H9 (cell line): ENCODE results near the gene ZMAT5. TPM values are rescaled to one million over a fixed set of nuclear protein-coding genes. Genes with fewer than 3 reads are reported as not detected.

ENCODE experiments used
- DNase-seq: peaks from one replicate; pipeline ENCODE4 v3.0.0-alpha.2; 2017
- H2AFZ ChIP-seq: one replicate; pipeline ENCODE4 v1.6.1; 2013; ENCODE audit warnings: mild to moderate bottlenecking, low read length, control low read depth, moderate library complexity
- H2AK5ac ChIP-seq: 2 replicates; pipeline ENCODE4 v1.6.1; 2013; ENCODE audit warnings: low read length, control low read depth, mixed read lengths; ENCODE audit not compliant: insufficient read length
- H2BK120ac ChIP-seq: one replicate; pipeline ENCODE4 v1.6.1; 2013; ENCODE audit warnings: low read depth, mild to moderate bottlenecking, low read length, control low read depth, inconsistent platforms; ENCODE audit not compliant: poor library complexity, severe bottlenecking
- H2BK12ac ChIP-seq: 2 replicates; pipeline ENCODE4 v1.6.1; 2013; ENCODE audit warnings: low read length, control low read depth, mixed read lengths, low read depth; ENCODE audit not compliant: insufficient read length
- H2BK15ac ChIP-seq: 2 replicates; pipeline ENCODE4 v1.6.1; 2013; ENCODE audit warnings: low read depth, low read length, control low read depth
- H2BK20ac ChIP-seq: one replicate; pipeline ENCODE4 v1.6.1; 2013; ENCODE audit warnings: low read depth, mild to moderate bottlenecking, low read length, control low read depth, inconsistent platforms; ENCODE audit not compliant: poor library complexity, severe bottlenecking
- H2BK5ac ChIP-seq: 2 replicates; pipeline ENCODE4 v1.6.1; 2013; ENCODE audit warnings: low read length, control low read depth, mixed read lengths; ENCODE audit not compliant: insufficient read length
- H3K14ac ChIP-seq: 2 replicates; pipeline ENCODE4 v1.6.1; 2013; ENCODE audit warnings: low read length, control low read depth; ENCODE audit not compliant: insufficient read depth
- H3K18ac ChIP-seq: 2 replicates; pipeline ENCODE4 v1.6.1; 2013; ENCODE audit warnings: low read depth, mild to moderate bottlenecking, mixed read lengths, low read length, control low read depth; ENCODE audit not compliant: insufficient read length
- H3K23ac ChIP-seq: 2 replicates; pipeline ENCODE4 v1.6.1; 2013; ENCODE audit warnings: low read length, control low read depth, mixed read lengths, low read depth; ENCODE audit not compliant: insufficient read length
- H3K23me2 ChIP-seq: 2 replicates; pipeline ENCODE4 v1.6.1; 2013; ENCODE audit warnings: low read depth, mild to moderate bottlenecking, mixed read lengths, low read length, control low read depth; ENCODE audit not compliant: insufficient read length, poor library complexity, severe bottlenecking
- H3K27ac ChIP-seq: 2 replicates; pipeline ENCODE4 v1.5.1; 2013; ENCODE audit warnings: low read length, control low read depth, mixed read lengths, low read depth; ENCODE audit not compliant: insufficient read length
- H3K27me3 ChIP-seq: 2 replicates; pipeline ENCODE4 v1.6.1; 2013; ENCODE audit warnings: low read length, control low read depth, inconsistent platforms; ENCODE audit not compliant: insufficient read depth
- H3K4ac ChIP-seq: 2 replicates; pipeline ENCODE4 v1.6.1; 2013; ENCODE audit warnings: low read depth, mild to moderate bottlenecking, control low read depth, inconsistent platforms, low read length, moderate library complexity
- H3K4me1 ChIP-seq: 2 replicates; pipeline ENCODE4 v1.6.1; 2013; ENCODE audit warnings: low read length, control low read depth, inconsistent platforms; ENCODE audit not compliant: insufficient read depth
- H3K4me2 ChIP-seq: 2 replicates; pipeline ENCODE4 v1.6.1; 2013; ENCODE audit warnings: low read length, control low read depth, mixed read lengths; ENCODE audit not compliant: insufficient read length, insufficient read depth
- H3K56ac ChIP-seq: 2 replicates; pipeline ENCODE4 v1.6.1; 2013; ENCODE audit warnings: low read depth, mild to moderate bottlenecking, mixed read lengths, low read length, control low read depth; ENCODE audit not compliant: insufficient read length
- H3K79me1 ChIP-seq: 2 replicates; pipeline ENCODE4 v1.6.1; 2013; ENCODE audit warnings: low read depth, mild to moderate bottlenecking, moderate library complexity, low read length, control low read depth, inconsistent platforms; ENCODE audit not compliant: insufficient read depth, poor library complexity, severe bottlenecking
- H3K79me2 ChIP-seq: 2 replicates; pipeline ENCODE4 v1.6.1; 2013; ENCODE audit warnings: low read length, control low read depth, inconsistent platforms; ENCODE audit not compliant: insufficient read depth
- H3K9ac ChIP-seq: 2 replicates; pipeline ENCODE4 v1.6.1; 2013; ENCODE audit warnings: low read length, control low read depth, mixed read lengths; ENCODE audit not compliant: insufficient read length; ENCODE audit errors: extremely low read depth
- H3K9me3 ChIP-seq: one replicate; pipeline ENCODE4 v1.6.1; 2013; ENCODE audit warnings: low read depth, low read length, inconsistent platforms; ENCODE audit not compliant: control insufficient read depth
- H3T11ph ChIP-seq: one replicate; pipeline ENCODE4 v1.6.1; 2013; ENCODE audit warnings: mild to moderate bottlenecking, low read length, control low read depth, inconsistent platforms
- H4K20me1 ChIP-seq: one replicate; pipeline ENCODE4 v1.6.1; 2013; ENCODE audit not compliant: control insufficient read depth, insufficient read length, insufficient read depth
- H4K5ac ChIP-seq: 2 replicates; pipeline ENCODE4 v1.6.1; 2013; ENCODE audit warnings: low read depth, mild to moderate bottlenecking, mixed read lengths, low read length, control low read depth; ENCODE audit not compliant: insufficient read length
- H4K8ac ChIP-seq: replicated peaks from 2 replicates; pipeline ENCODE4 v1.6.1; 2013; ENCODE audit warnings: low read length, control low read depth, mixed read lengths, low read depth; ENCODE audit not compliant: insufficient read length
- H4K91ac ChIP-seq: 2 replicates; pipeline ENCODE4 v1.6.1; 2013; ENCODE audit warnings: low read depth, mild to moderate bottlenecking, moderate library complexity, mixed read lengths, low read length, control low read depth; ENCODE audit not compliant: insufficient read length
- H3K27ac Mint-ChIP-seq, 3 experiments: 2 replicates in 2 of 3; 3 replicates in 1 of 3; pipeline ENCODE4 v1.8.0; 2020 to 2021; ENCODE audit warnings: mixed read lengths in 3 of 3, mild to moderate bottlenecking in 1 of 3, moderate library complexity in 1 of 3
- H3K27me3 Mint-ChIP-seq: 2 replicates; pipeline ENCODE4 v1.8.0; 2021; ENCODE audit warnings: low read depth, mild to moderate bottlenecking, moderate library complexity, mixed read lengths
- H3K36me3 Mint-ChIP-seq, 3 experiments: 2 replicates in 2 of 3; 3 replicates in 1 of 3; pipeline ENCODE4 v1.8.0; 2020 to 2021; ENCODE audit warnings: low read depth in 3 of 3, mixed read lengths in 3 of 3; ENCODE audit not compliant: insufficient read depth in 1 of 3
- H3K4me1 Mint-ChIP-seq, 2 experiments: 2 replicates each; pipeline ENCODE4 v1.8.0; 2020; ENCODE audit warnings: mixed read lengths in 2 of 2
- H3K4me3 Mint-ChIP-seq, 2 experiments: 2 replicates in 1 of 2; 3 replicates in 1 of 2; pipeline ENCODE4 v1.8.0; 2020 to 2021; ENCODE audit warnings: mild to moderate bottlenecking in 2 of 2, mixed read lengths in 2 of 2, moderate library complexity in 1 of 2
- H3K9me3 Mint-ChIP-seq, 2 experiments: 2 replicates in 1 of 2; 3 replicates in 1 of 2; pipeline ENCODE4 v1.8.0; 2020; ENCODE audit warnings: mild to moderate bottlenecking in 2 of 2, mixed read lengths in 2 of 2, moderate library complexity in 1 of 2
- WGBS: extraction: QIAGEN DNeasy Blood & Tissue Kit; methylation state at CpG from one replicate; pipeline ENCODE4 v1.1.7; 2013; ENCODE audit warnings: missing lambda C conversion rate, low lambda C conversion rate, mixed read lengths; ENCODE audit not compliant: insufficient read length; ENCODE audit errors: extremely low coverage; 5-methylcytosine and 5-hydroxymethylcytosine counted together
- total RNA-seq: library from RNA; stranded (reverse); gene quantifications from 2 replicates; pipeline ENCODE4 v1.2.1, GENCODE V29; 2021
- TF ChIP-seq, protein P1 (sequence below): fragments of 200-600 bp; sonication (generic); conservative IDR thresholded peaks from 3 replicates; pipeline ENCODE4 v1.8.0; 2021; ENCODE audit warnings: antibody characterized with exemption, mild to moderate bottlenecking

Gene ZMAT5
- total RNA-seq, 1 experiment from 2014 or later, result 13.9 TPM

DNA sequence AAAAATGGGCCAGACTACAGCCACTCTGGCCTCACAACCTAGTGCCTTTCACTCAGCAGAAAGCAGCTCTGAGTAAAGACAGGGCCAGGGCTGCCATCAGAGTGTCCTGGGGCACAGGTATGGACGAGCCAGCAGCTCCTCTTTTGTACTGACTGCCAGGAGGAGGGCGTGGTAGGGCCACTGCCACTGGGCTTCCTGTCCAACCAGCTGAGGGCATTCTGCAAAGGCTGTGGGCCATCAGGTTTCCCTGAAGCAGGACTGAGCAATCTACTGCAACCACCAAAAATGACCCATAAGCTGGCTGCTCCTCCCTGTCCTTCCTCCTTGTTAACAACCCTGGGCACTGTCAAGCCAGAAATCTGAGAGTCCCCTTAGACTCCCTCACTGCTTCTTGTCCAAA is 38.2 kb upstream of the ZMAT5 start:
- Mint-ChIP-seq H3K4me1 (peaks cover 6 to 16% of the 10 kb centered on the region in 2 experiments), H3K4me3 (no peak overlapping the region), H3K36me3 (peaks cover 11 to 70% (median 29%) of the 10 kb centered on the region in 3 experiments; a peak in 6 of 7 replicates), H3K27ac (peak overlapping the region in 1 of 3 experiments; percentile 73; a peak in 2 of 7 replicates), H3K27me3 (no peaks in the 10 kb centered on the region), H3K9me3 (no peaks in the 10 kb centered on the region)
- Histone ChIP-seq H4K8ac (no peak overlapping the region), H3K27ac (no peak overlapping the region), H4K20me1 (no peaks in the 10 kb centered on the region), H3K4me1 (no peaks in the 10 kb centered on the region), H3K23me2 (no peaks in the 10 kb centered on the region), H2BK12ac (no peak overlapping the region), H4K5ac (no peak overlapping the region), H2BK20ac (no peak overlapping the region), H3K79me2 (no peaks in the 10 kb centered on the region), H3K9ac (no peak overlapping the region), H3K23ac (no peak overlapping the region), H3K18ac (no peak overlapping the region), H2BK15ac (no peak overlapping the region), H3K56ac (no peak overlapping the region), H2AFZ (no peak overlapping the region), H3K4ac (no peak overlapping the region), H2BK120ac (no peak overlapping the region), H3K9me3 (no peaks in the 10 kb centered on the region), H3K4me2 (no peak overlapping the region), H3K79me1 (no peaks in the 10 kb centered on the region), H3T11ph (no peak overlapping the region), H2BK5ac (no peak overlapping the region), H2AK5ac (no peak overlapping the region), H3K27me3 (no peaks in the 10 kb centered on the region), H3K14ac (no peak overlapping the region), H4K91ac (no peak overlapping the region)
- DNase-seq, result no peak
- TF ChIP-seq, protein P1, sequence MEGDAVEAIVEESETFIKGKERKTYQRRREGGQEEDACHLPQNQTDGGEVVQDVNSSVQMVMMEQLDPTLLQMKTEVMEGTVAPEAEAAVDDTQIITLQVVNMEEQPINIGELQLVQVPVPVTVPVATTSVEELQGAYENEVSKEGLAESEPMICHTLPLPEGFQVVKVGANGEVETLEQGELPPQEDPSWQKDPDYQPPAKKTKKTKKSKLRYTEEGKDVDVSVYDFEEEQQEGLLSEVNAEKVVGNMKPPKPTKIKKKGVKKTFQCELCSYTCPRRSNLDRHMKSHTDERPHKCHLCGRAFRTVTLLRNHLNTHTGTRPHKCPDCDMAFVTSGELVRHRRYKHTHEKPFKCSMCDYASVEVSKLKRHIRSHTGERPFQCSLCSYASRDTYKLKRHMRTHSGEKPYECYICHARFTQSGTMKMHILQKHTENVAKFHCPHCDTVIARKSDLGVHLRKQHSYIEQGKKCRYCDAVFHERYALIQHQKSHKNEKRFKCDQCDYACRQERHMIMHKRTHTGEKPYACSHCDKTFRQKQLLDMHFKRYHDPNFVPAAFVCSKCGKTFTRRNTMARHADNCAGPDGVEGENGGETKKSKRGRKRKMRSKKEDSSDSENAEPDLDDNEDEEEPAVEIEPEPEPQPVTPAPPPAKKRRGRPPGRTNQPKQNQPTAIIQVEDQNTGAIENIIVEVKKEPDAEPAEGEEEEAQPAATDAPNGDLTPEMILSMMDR, result no peak
- WGBS, result no CpG with 5 or more reads among the region's 2 CpGs
